ENCODE results near the gene MYLK4. TPM values are rescaled to one million over a fixed set of nuclear protein-coding genes. Genes with fewer than 3 reads are reported as not detected.

Gene MYLK4
- polyA plus RNA-seq, 6 donors from 2014 or later = 0.04 to 0.13 (median 0.10) TPM; not detected in 2

GRCh38 chr6:2688401-2689064, 62.2 kb downstream of the MYLK4 start:
- no peak overlapping the region for H3K4me3 Mint-ChIP-seq
- no peak for ATAC-seq (ENCODE audit: low read depth in 2 of 2)
- no peaks in the 10 kb centered on the region for H3K27me3 Mint-ChIP-seq
- H3K9me3 Mint-ChIP-seq = no peaks in the 10 kb centered on the region
- DNase-seq = no peak
- no peak overlapping the region for H3K27ac Mint-ChIP-seq
- no peaks in the 10 kb centered on the region for H3K4me1 Mint-ChIP-seq
- peaks cover 0 to 8% of the 10 kb centered on the region in 2 donors for H3K36me3 Mint-ChIP-seq

- DNase-seq (no peak), ATAC-seq (ENCODE audit: low read depth in 2 of 2) (no peak)
- peak overlapping the region in 1 of 6 donors; percentile 66 for H3K27ac Mint-ChIP-seq
- peaks cover 0 to 8% of the 10 kb centered on the region in 2 donors for H3K36me3 Mint-ChIP-seq
- H3K4me3 Mint-ChIP-seq = no peak overlapping the region
- no peaks in the 10 kb centered on the region for H3K9me3 Mint-ChIP-seq
- H3K4me1 Mint-ChIP-seq = no peaks in the 10 kb centered on the region
- H3K27me3 Mint-ChIP-seq = no peaks in the 10 kb centered on the region
Observed at GRCh38 chr6:2687456-2687855, 63.3 kb downstream of the MYLK4 start.

- Mint-ChIP-seq H3K9me3 (no peaks in the 10 kb centered on the region), H3K4me3 (no peak overlapping the region), H3K27me3 (no peaks in the 10 kb centered on the region), H3K36me3 (peaks cover 0 to 8% of the 10 kb centered on the region in 2 donors), H3K27ac (no peak overlapping the region), H3K4me1 (no peaks in the 10 kb centered on the region)
- ATAC-seq (ENCODE audit: low read depth in 2 of 2) (no peak), DNase-seq (no peak)
Observed at GRCh38 chr6:2686515-2686914, 64.2 kb downstream of the MYLK4 start.

GRCh38 chr6:2684766-2685754, 65.7 kb downstream of the MYLK4 start:
- no peaks in the 10 kb centered on the region for H3K9me3 Mint-ChIP-seq
- no peak for ATAC-seq (ENCODE audit: low read depth in 2 of 2)

GRCh38 chr6:2684103-2684749, 66.5 kb downstream of the MYLK4 start:
- Mint-ChIP-seq H3K4me1 (no peaks in the 10 kb centered on the region), H3K36me3 (peaks cover 0 to 8% of the 10 kb centered on the region in 2 donors), H3K9me3 (no peaks in the 10 kb centered on the region), H3K27ac (no peak overlapping the region), H3K27me3 (no peaks in the 10 kb centered on the region), H3K4me3 (no peak overlapping the region)
- DNase-seq = no peak
- ATAC-seq (ENCODE audit: low read depth in 2 of 2) = no peak

More at GRCh38 chr6:2684766-2685754, 65.7 kb downstream of the MYLK4 start:
- H3K4me3 Mint-ChIP-seq = no peak overlapping the region
- no peak overlapping the region for H3K27ac Mint-ChIP-seq
- no peak for DNase-seq
- no peaks in the 10 kb centered on the region for H3K27me3 Mint-ChIP-seq
- no peaks in the 10 kb centered on the region for H3K4me1 Mint-ChIP-seq
- H3K36me3 Mint-ChIP-seq = peaks cover 0 to 8% of the 10 kb centered on the region in 2 donors

DNA sequence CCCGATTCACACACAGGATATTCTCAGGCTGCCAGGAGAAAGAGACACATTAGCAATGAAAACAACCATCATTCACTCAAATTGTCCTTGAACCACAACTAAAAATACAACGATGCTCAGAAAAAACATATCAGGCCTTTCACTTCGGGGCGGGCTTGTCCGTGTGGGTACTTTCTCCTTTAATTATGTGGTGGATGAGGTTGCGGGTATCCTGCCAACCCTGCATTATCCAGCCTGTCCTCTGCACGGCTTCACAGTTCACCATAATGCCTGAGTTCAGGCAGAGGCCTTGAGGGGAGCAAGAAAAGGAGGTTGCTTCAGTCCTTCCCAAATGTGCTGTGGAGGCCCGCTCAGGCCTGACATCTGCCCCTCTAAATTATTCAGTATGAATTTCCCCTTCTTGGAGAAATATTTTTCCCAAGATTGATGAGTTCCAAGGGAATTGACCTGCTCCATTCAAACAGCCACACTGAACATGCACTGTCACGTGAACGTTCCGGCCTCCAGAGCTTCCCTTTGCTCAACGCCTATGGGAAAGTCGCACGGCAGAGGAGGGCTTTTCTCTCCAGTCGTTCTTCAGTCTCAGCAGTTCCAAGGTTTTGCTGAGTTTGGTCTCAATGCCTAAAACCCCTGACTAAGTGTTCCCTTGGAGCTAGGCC, 70.3 kb downstream of the MYLK4 start:
- Mint-ChIP-seq H3K4me3 (no peak overlapping the region), H3K4me1 (no peaks in the 10 kb centered on the region), H3K36me3 (peaks cover 0 to 8% of the 10 kb centered on the region in 2 donors), H3K27me3 (no peaks in the 10 kb centered on the region), H3K9me3 (no peaks in the 10 kb centered on the region), H3K27ac (no peak overlapping the region)
- no peak for DNase-seq
- no peak for ATAC-seq (ENCODE audit: low read depth in 2 of 2)

DNA sequence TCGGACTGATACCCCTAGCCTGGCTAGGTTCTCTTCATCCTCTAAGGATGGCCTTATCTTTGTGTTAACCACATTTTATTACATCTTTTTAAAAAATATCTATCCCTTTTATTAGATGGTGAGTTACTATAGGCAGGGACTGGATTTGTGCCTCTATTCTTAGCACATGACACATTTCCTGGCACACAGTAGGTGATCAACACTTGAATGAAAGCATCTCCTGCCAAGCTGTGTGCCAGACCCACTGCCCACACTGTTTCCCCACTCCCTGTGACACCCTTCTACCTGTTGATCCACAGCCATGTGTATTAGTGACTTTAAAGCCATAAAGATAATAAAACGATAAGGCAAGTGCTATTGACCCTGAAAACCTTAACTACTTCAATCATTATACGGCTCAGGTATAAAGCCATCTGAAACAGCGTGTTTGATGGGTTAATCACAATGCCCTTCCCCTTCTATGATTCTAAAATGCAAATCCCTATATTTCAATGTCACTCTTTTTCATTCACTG, 73.6 kb downstream of the MYLK4 start:
- Mint-ChIP-seq H3K36me3 (no peaks in the 10 kb centered on the region), H3K4me3 (no peak overlapping the region), H3K27me3 (no peaks in the 10 kb centered on the region), H3K9me3 (no peaks in the 10 kb centered on the region), H3K27ac (no peak overlapping the region), H3K4me1 (no peaks in the 10 kb centered on the region)
- no peak for DNase-seq
- ATAC-seq (ENCODE audit: low read depth in 2 of 2) = no peak

GRCh38 chr6:2676048-2676447, 74.7 kb downstream of the MYLK4 start:
- H3K27ac Mint-ChIP-seq = no peak overlapping the region
- H3K27me3 Mint-ChIP-seq = no peaks in the 10 kb centered on the region
- no peak for ATAC-seq (ENCODE audit: low read depth in 2 of 2)
- H3K9me3 Mint-ChIP-seq = no peaks in the 10 kb centered on the region
- no peak overlapping the region for H3K4me3 Mint-ChIP-seq
- no peaks in the 10 kb centered on the region for H3K36me3 Mint-ChIP-seq
- DNase-seq = no peak
- no peaks in the 10 kb centered on the region for H3K4me1 Mint-ChIP-seq

DNA sequence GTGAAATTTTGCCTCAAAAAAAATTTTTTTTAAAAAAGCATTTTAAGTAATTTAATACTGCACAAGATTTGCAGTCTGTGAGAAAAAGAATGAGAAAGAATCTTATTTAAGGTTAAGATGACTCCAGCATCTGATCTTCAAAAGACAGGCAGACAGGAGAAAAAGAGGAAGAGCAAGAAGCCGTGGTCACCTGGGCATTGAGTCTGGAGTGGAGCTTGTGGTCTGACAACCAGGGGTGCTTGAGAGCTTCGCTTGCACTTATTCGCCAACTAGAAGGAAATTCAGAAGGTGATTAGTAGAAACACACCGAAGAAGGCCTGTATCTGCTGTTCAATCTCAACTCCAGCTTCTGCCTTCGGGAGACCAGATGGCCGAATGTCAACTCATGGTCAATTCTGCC, 75.9 kb downstream of the MYLK4 start:
- Mint-ChIP-seq H3K36me3 (no peaks in the 10 kb centered on the region), H3K4me1 (no peaks in the 10 kb centered on the region), H3K27me3 (no peaks in the 10 kb centered on the region), H3K27ac (no peak overlapping the region), H3K4me3 (no peak overlapping the region), H3K9me3 (no peaks in the 10 kb centered on the region)
- DNase-seq (no peak), ATAC-seq (ENCODE audit: low read depth in 2 of 2) (no peak)

DNA sequence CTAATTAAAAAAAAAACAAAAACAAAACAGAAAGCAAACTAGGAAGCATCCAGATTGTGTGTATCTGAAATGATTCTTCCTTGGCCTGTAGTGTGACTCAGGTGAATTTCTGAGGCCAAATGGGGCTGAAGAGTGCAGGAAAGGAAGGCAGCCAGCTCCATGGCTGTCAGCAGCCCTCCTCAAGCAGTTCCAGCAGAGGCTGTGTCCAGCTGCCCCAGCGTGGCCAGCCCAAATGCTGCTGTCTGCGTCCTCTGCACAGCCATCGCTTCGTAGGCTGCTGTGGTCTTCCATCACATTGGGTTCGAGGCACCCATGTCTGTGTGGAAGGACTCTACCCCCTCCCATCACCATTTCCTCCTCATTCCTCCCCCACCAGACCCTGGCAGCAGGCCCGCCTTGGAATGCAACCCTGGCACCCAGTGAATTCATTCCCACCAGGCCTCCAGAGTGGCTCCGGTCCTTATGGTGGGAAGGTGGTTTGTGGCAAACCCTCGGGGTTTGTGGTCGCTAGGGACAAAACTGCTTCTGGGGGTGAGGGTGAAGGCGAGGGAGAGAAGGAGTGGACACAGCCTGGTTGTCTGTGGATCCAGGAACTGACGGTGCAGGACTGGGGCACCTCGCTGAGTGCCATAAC, 81.5 kb downstream of the MYLK4 start:
- Mint-ChIP-seq H3K4me3 (no peak overlapping the region), H3K4me1 (no peaks in the 10 kb centered on the region), H3K36me3 (no peaks in the 10 kb centered on the region), H3K27ac (peak overlapping the region in 1 of 6 donors; percentile 51), H3K27me3 (peaks cover 0 to 6% (median 3%) of the 10 kb centered on the region in 3 donors), H3K9me3 (no peaks in the 10 kb centered on the region)
- no peak for DNase-seq
- ATAC-seq (ENCODE audit: low read depth in 2 of 2) = no peak

DNA sequence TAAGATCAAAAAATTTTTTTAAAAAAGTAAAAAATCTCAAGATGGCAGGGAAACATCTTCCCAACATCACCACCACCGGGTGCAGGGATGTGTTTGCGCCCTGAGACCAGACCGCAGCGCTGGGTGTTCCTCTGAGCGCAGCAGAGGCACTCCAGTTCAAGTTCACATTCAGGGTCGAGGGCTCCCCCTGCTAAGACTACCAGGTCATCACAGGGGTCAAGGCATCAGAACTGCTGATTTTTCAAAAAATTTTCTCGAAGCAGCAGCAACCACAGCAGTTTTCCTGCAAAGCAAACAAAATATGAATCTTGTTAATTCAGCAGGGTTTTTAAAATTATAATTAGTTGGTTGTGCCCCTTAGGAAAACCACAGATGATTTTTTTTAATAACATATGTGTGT, 83.1 kb downstream of the MYLK4 start:
- H3K27ac Mint-ChIP-seq = no peak overlapping the region
- H3K4me3 Mint-ChIP-seq = no peak overlapping the region
- no peak for ATAC-seq (ENCODE audit: low read depth in 2 of 2)
- H3K9me3 Mint-ChIP-seq = peaks cover 0 to 7% (median 2%) of the 10 kb centered on the region in 7 donors
- H3K4me1 Mint-ChIP-seq = no peaks in the 10 kb centered on the region
- no peaks in the 10 kb centered on the region for H3K36me3 Mint-ChIP-seq
- no peak for DNase-seq
- peaks cover 0 to 6% (median 3%) of the 10 kb centered on the region in 3 donors for H3K27me3 Mint-ChIP-seq

DNA sequence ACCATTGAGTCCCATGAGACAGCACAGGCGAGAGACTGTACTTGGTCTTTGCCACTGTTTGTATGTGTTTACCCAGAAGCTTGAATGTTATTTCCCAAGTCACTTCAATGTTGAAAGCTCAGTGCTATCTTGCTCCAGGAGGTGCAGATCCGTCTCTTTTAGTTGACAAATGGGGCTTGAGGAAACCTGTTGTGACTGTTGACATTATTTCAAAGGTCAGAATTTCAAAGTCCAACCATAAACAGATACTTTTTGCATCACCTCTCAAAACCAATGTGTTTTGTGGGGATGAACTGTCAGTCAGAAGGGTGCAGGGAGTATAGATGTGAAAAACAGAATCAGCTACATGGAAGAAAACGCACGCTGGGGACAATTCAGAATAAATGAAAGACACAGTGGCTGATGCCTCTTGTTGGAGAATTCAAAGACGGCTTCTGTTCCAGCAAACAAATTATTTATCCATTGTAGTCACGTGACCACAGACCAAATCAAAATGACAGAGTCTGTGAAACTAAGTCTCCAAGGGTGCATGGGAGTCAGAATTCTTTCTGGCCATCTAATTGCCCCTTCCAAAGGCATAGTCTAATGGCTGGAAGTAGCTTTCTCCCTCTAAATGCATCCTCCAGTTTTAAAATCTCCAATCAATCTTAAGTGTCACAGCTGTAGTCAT, 83.7 kb downstream of the MYLK4 start:
- ATAC-seq (ENCODE audit: low read depth in 2 of 2) (no peak), DNase-seq (no peak)
- Mint-ChIP-seq H3K4me3 (no peak overlapping the region), H3K4me1 (peaks cover 0 to under 1% (median 0%) of the 10 kb centered on the region in 3 donors), H3K27me3 (peaks cover 0 to 6% (median 3%) of the 10 kb centered on the region in 3 donors), H3K36me3 (no peaks in the 10 kb centered on the region), H3K9me3 (peaks cover 0 to 7% (median 2%) of the 10 kb centered on the region in 7 donors), H3K27ac (no peak overlapping the region)
